Measurements from ENCODE around the gene BMX.

The BMX gene

GRCh38 chrX:15576019-15576418, 75.4 kb downstream of the BMX start:
- peak; percentile 3 for DNase-seq

GRCh38 chrX:15579778-15580747, 79.5 kb downstream of the BMX start:
- DNase-seq = no peak

- no peak for DNase-seq
These were observed 93.8 kb downstream of the BMX start for GRCh38 chrX:15594371-15594770.

- DNase-seq = peak; percentile 2
These were observed 97.4 kb downstream of the BMX start for GRCh38 chrX:15598026-15598425.

- DNase-seq = no peak
These were observed 98.9 kb downstream of the BMX start for GRCh38 chrX:15599461-15599860.

GRCh38 chrX:15600049-15600448, 99.4 kb downstream of the BMX start:
- no peak for DNase-seq

- DNase-seq = no peak
These were observed 100.1 kb downstream of the BMX start, which contains the start of gene ACE2 for GRCh38 chrX:15600745-15601144. TSS of gene ACE2 (minus strand) at chrX:15600960. CDS start at chrX:15600911, 49 bp downstream.

GRCh38 chrX:15601932-15602331, 101.3 kb downstream of the BMX start:
- no peak for DNase-seq

GRCh38 chrX:15602761-15603160, 102.2 kb downstream of the BMX start:
- no peak for DNase-seq

GRCh38 chrX:15605226-15605625, 104.6 kb downstream of the BMX start:
- no peak for DNase-seq
